HG02642 (cell line): Measurements from ENCODE around the gene C13orf46.

Source experiments
- ATAC-seq: cut with Tn5 transposase; IDR thresholded peaks from one replicate; pipeline ENCODE4 v1.9.1; 2021; ENCODE audit warnings: mild to moderate bottlenecking; ENCODE audit not compliant: unreplicated experiment, poor library complexity

Gene C13orf46

GRCh38 chr13:113941571-113942191, 32.2 kb downstream of the C13orf46 start:
- ATAC-seq = no peak

DNA sequence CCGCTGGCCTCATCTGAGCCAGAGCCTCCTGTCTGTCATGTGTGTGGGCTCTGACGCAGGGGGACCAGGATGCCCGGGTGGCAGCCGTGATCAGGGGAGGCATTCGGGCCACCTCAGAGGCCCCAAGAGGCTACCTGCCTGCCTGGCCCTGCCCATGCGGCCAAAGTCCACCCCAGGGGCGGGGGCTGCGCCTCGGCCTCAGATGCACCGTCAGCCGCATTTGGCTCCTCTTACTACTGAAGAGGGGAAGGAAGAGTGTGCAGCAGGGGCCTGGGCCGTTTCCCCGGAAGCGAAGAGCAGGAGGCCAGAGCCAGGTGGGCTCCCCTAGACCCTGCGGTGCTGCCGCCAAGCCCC, 34.0 kb downstream of the C13orf46 start:
- no peak for ATAC-seq

- ATAC-seq = no peak
Measured at GRCh38 chr13:113939129-113939943, 34.5 kb downstream of the C13orf46 start.

GRCh38 chr13:113938716-113939115, 35.2 kb downstream of the C13orf46 start:
- no peak for ATAC-seq

DNA sequence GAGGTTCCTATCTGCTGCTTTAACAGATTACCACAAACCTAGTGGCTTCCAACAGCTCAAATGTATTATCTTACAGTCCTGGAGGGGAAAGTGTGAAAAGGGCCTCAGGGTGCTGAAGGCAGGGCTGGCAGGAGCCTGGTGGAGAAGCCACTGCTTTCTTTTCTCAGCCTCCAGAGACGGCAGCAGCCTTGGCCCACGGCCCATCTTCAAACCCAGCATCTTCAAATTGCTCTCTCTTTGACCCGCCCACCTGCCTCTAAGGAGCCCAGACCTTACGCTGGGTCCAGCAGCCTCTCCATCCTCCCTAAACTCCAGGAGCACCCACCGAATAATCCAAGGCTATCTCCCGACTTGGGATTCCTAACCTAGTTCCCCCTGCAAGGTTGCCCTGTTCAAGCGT, 35.6 kb downstream of the C13orf46 start:
- ATAC-seq = no peak

DNA sequence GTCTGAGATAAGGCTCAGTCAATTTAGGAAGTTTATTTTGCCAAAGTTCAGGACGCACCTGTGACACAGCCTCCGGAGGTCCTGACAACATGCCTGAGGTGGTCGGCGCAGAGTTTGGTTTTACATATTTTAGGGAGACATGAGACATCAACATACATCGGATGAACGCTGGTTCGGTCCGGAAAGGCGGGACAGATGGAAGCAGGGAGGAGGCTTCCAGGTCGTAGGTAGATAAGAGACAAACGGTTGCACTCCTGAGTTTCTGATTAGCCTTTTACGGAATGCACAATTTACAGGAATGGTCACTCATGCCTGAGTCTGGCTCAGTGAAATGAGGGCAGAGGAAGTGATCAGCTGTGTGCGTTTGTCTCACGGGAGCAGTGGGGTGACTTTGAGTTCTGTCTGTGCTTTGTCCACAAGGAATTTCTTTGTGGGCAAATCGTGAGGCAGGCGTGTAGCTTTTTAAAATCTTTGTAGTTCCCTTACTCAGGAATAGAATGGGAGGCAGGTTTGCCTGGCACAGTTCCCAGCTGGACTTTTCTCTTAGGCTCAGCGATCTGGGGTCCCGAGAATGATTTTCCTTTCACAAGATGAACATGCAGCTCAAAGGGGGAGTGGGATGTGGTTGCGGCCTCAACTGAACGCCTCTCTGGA, 36.2 kb downstream of the C13orf46 start:
- ATAC-seq = no peak

DNA sequence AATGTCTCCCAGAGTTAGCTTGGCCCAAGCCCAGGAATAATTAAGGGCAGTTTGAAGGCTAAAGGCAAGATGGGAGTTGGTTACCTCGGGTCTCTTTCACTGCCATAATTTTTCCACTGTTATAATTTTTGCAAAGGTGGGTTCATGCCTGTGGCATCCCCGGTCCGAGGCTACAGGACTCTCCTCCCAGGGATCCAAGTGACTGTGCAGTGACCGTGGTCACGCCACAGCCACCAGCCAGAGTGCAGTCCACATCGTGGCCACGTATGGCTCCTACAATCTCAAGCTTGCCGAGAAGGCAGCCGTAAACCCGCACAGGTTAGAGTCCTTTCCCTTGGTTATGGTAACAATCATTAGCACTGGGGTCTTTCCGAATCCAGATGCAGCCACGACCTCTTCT, 36.8 kb downstream of the C13orf46 start:
- no peak for ATAC-seq

DNA sequence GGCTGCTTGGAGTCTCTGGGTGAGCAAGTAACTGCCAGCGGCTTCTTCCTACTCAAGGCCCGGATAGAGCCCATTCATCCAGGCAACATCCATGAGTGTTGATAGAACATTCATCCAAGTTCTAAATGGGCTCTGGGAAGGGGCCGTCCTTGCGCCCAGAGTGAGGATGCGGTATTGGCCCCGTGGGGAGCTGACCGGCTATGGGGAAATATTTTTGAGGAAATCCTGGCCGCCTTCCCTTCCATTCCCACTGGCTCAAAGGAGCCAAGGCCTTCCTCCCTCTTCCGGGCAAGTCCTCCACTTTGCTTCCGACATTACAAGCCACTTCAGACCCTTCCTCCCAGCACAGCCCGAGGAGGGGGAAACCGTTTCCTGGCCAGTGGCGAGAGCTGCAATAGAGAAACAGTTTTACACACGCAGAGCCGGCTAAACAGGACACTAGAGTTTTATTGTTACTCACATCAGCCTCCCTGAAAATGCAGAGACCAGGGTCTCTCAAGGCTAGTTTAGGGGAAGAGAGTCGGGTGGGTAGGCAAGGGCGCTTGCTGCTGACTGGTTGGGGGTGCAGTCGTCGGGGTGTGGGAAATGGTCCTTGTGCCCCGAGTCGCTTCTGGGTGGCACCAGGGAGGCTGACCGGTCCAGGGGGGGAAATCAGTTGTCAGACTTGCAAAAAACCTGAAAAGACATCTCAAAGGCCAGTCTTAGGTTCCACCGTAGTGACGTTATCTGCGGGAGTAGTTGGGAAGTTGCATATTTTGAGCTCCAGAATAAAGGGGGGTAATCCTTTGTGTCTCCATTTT, 37.5 kb downstream of the C13orf46 start:
- ATAC-seq = no peak

- ATAC-seq = no peak
Measured at GRCh38 chr13:113935001-113935844, 38.7 kb downstream of the C13orf46 start.

DNA sequence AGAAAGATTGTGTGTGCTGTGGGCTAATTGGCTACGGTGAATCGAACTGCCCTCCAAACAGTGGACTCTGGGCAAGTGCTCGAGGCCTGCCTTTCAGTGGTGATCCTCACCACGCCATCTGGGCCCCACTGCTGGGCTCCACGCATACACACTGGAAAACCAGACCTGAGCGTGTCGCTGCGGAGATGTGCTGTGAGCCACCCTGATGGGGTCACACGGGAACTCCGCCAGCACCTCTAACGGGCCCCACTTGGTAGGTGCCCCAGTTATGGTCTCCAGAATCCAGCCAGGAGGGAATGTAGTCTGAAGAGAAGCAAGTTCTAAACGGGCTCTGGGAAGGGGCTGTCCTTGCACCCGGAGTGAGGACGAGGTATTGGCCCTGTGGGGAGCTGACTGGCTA, 39.3 kb downstream of the C13orf46 start:
- ATAC-seq = no peak

GRCh38 chr13:113933901-113934300, 40.0 kb downstream of the C13orf46 start:
- no peak for ATAC-seq

- no peak for ATAC-seq
Measured at GRCh38 chr13:113931841-113932459, 41.9 kb downstream of the C13orf46 start.

GRCh38 chr13:113930671-113931637, 42.9 kb downstream of the C13orf46 start:
- no peak for ATAC-seq

GRCh38 chr13:113929628-113930615, 44.0 kb downstream of the C13orf46 start:
- ATAC-seq = no peak

- no peak for ATAC-seq
Measured at GRCh38 chr13:113928685-113929627, 44.9 kb downstream of the C13orf46 start.
